SK-N-SH (cell line): ENCODE results near the gene DDAH2. TPM values are rescaled to one million over a fixed set of nuclear protein-coding genes. Genes with fewer than 3 reads are reported as not detected.

Source experiments
- CTCF ChIA-PET: fragments of 300-600, 350-600 bp; formaldehyde crosslinking; extraction: SDS; loops from one replicate; lab custom pipeline; 2021; lab: Yijun Ruan, JAX
- POLR2A ChIA-PET: fragments of 350-600 bp; sonication (Branson Sonifier 250); formaldehyde crosslinking; extraction: SDS; loops from one replicate; lab custom pipeline; 2020; ENCODE audit warnings: antibody characterized with exemption, inconsistent platforms; lab: Yijun Ruan, JAX
- DNase-seq: peaks from one replicate; pipeline ENCODE4 v3.0.0; 2012
- H2AFZ ChIP-seq: fragments of 200-600 bp; sonication (generic); 2 replicates; pipeline ENCODE4 v1.8.1; 2016; ENCODE audit warnings: antibody characterized with exemption, mild to moderate bottlenecking, low read depth
- H3F3A ChIP-seq: fragments of 200-600 bp; sonication (generic); replicated peaks from 2 replicates; pipeline ENCODE3; 2016; ENCODE audit warnings: antibody characterized with exemption, mild to moderate bottlenecking; ENCODE audit not compliant: insufficient read depth
- H3K27ac ChIP-seq, 2 experiments: fragments of 200-500 bp in 1 of 2; fragments of 200-600 bp in 1 of 2; sonication (Bioruptor generic) in 1 of 2; sonication (generic), shearing (Covaris generic) in 1 of 2; 2 replicates each; pipeline versions ENCODE4 v1.5.1 to v1.6.1; 2014 to 2016; ENCODE audit warnings: low read depth in 2 of 2, inconsistent platforms in 1 of 2, low read length in 1 of 2, mild to moderate bottlenecking in 1 of 2, mixed read lengths in 1 of 2
- H3K27me3 ChIP-seq: fragments of 200-600 bp; sonication (generic), shearing (Covaris generic); 2 replicates; pipeline ENCODE4 v1.6.1; 2016; ENCODE audit warnings: mixed run types; ENCODE audit not compliant: insufficient read depth
- H3K36me3 ChIP-seq, 2 experiments: fragments of 200-500 bp in 1 of 2; fragments of 200-600 bp in 1 of 2; sonication (Bioruptor generic) in 1 of 2; sonication (generic) in 1 of 2; replicated peaks in 1 of 2; 2 replicates each; pipeline versions ENCODE3 to v1.5.1; 2014 to 2016; ENCODE audit warnings: low read length in 1 of 2, mild to moderate bottlenecking in 1 of 2; ENCODE audit not compliant: insufficient read depth in 2 of 2, control insufficient read depth in 1 of 2
- H3K4me1 ChIP-seq, 2 experiments: fragments of 200-500 bp in 1 of 2; fragments of 200-600 bp in 1 of 2; sonication (Bioruptor generic) in 1 of 2; sonication (generic), shearing (Covaris generic) in 1 of 2; 2 replicates each; pipeline versions ENCODE4 v1.5.1 to v1.6.1; 2014 to 2016; ENCODE audit warnings: low read depth in 1 of 2, low read length in 1 of 2, mixed run types in 1 of 2; ENCODE audit not compliant: insufficient read depth in 2 of 2, control insufficient read depth in 1 of 2
- H3K4me2 ChIP-seq: fragments of 200-600 bp; sonication (generic), shearing (Covaris generic); 2 replicates; pipeline ENCODE4 v1.6.1; 2017; ENCODE audit warnings: mixed run types
- H3K4me3 ChIP-seq, 2 experiments: fragments of 200-500 bp in 1 of 2; fragments of 200-600 bp in 1 of 2; sonication (Bioruptor generic) in 1 of 2; sonication (generic), shearing (Covaris generic) in 1 of 2; 2 replicates each; pipeline versions ENCODE4 v1.5.1 to v1.8.1; 2014 to 2016; ENCODE audit warnings: low read depth in 2 of 2, inconsistent platforms in 1 of 2, low read length in 1 of 2, mild to moderate bottlenecking in 1 of 2, mixed read lengths in 1 of 2, moderate library complexity in 1 of 2
- H3K79me2 ChIP-seq: fragments of 200-600 bp; sonication (generic); 2 replicates; pipeline ENCODE4 v1.8.1; 2017; ENCODE audit warnings: mild to moderate bottlenecking; ENCODE audit not compliant: insufficient read depth
- H3K9ac ChIP-seq: fragments of 200-600 bp; sonication (generic); 2 replicates; pipeline ENCODE4 v1.6.1; 2017; ENCODE audit warnings: mixed run types
- H3K9me2 ChIP-seq: fragments of 200-600 bp; sonication (generic); 2 replicates; pipeline ENCODE4 v1.6.1; 2017; ENCODE audit warnings: mixed run types
- H3K9me3 ChIP-seq: fragments of 200-600 bp; sonication (generic); 2 replicates; pipeline ENCODE4 v1.6.1; 2017; ENCODE audit warnings: mixed run types, mild to moderate bottlenecking, moderate library complexity
- H4K20me1 ChIP-seq: fragments of 200-600 bp; sonication (generic); 2 replicates; pipeline ENCODE4 v1.6.1; 2017; ENCODE audit warnings: mild to moderate bottlenecking, mixed run types; ENCODE audit not compliant: insufficient read depth
- CHD2 ChIP-seq: fragments of 150-350 bp; IDR thresholded peaks from 2 replicates; pipeline ENCODE4 v1.6.1; 2018; ENCODE audit warnings: low read length; ENCODE audit not compliant: partially characterized antibody
- EZH2phosphoT487 ChIP-seq: fragments of 200-600 bp; sonication (generic); IDR thresholded peaks from 2 replicates; pipeline ENCODE4 v1.6.1; 2017; ENCODE audit warnings: low read depth, mixed run types, mild to moderate bottlenecking, antibody characterized with exemption, moderate library complexity, borderline replicate concordance
- GABPA ChIP-seq: IDR thresholded peaks from 2 replicates; pipeline ENCODE4 v1.4.0; 2012; ENCODE audit warnings: low read depth, mild to moderate bottlenecking
- MAX ChIP-seq: IDR thresholded peaks from 2 replicates; pipeline ENCODE4 v1.4.0; 2012; ENCODE audit warnings: low read depth
- NFIC ChIP-seq: IDR thresholded peaks from 2 replicates; pipeline ENCODE4 v1.4.0; 2012; ENCODE audit warnings: borderline replicate concordance
- RAD21 ChIP-seq: IDR thresholded peaks from 2 replicates; pipeline ENCODE4 v1.6.1; 2012; ENCODE audit warnings: mild to moderate bottlenecking, low read length
- RCOR1 ChIP-seq: fragments of 150-350 bp; IDR thresholded peaks from 2 replicates; pipeline ENCODE4 v1.6.1; 2017; ENCODE audit warnings: antibody characterized with exemption, low read length
- RXRA ChIP-seq: IDR thresholded peaks from 2 replicates; pipeline ENCODE4 v1.4.0; 2012; ENCODE audit warnings: low read depth, mild to moderate bottlenecking, borderline replicate concordance
- TEAD4 ChIP-seq: IDR thresholded peaks from 2 replicates; pipeline ENCODE4 v1.4.0; 2012; ENCODE audit warnings: mild to moderate bottlenecking, borderline replicate concordance; ENCODE audit not compliant: insufficient read depth
- YY1 ChIP-seq: IDR thresholded peaks from 2 replicates; pipeline ENCODE4 v1.4.0; 2012; ENCODE audit warnings: low read depth, mild to moderate bottlenecking
- WGBS: methylation state at CpG from one replicate; pipeline ENCODE4 v1.1.6; 2017; ENCODE audit warnings: low lambda C conversion rate; 5-methylcytosine and 5-hydroxymethylcytosine counted together
- polyA plus RNA-seq, 3 experiments: library from polyadenylated mRNA; depleted of rRNA; stranded (reverse); fragments of >200 nt; gene quantifications; 2 replicates each; pipeline ENCODE4 v1.2.3, GENCODE V29; 2012
- TF ChIP-seq, protein P1 (sequence below): IDR thresholded peaks from 2 replicates; pipeline ENCODE4; 2012
- TF ChIP-seq, protein P2 (sequence below): fragments of 150-350 bp; IDR thresholded peaks from 2 replicates; pipeline ENCODE4 v1.6.1; 2016; ENCODE audit warnings: mild to moderate bottlenecking, low read depth, low read length
- TF ChIP-seq, protein P3 (sequence below): fragments of 150-350 bp; IDR thresholded peaks from 2 replicates; pipeline ENCODE4 v1.6.1; 2017; ENCODE audit warnings: antibody characterized with exemption, low read length, low read depth, borderline replicate concordance

Gene DDAH2
- polyA plus RNA-seq, 1 of the 3 experiments (the other 2 are of a cell fraction) = 180 TPM

DNA sequence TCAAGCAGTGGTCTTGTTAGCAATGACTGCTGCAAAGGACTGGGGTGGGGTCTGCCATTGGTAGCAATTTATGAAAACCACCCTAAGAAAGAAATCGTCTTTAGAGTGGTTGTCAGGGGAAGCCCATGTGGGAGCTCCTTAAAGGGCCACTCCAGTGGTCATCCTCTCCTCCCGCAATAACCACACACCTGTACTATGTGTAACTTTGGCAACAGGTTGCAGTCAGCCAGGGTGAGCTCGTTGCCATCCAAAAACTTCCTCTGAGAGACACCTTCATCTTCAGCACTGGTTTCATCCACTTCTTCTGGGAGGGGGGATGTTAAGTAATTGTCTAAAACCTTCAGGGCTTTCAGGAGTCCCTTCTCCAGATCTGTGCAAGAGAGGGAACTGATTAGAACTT, 2.9 kb upstream of the DDAH2 start:
- POLR2A ChIA-PET = no interaction called here
- H3K4me1 ChIP-seq = peaks cover 26 to 28% of the 10 kb centered on the region in 2 experiments; a peak in 3 of 4 replicates
- H3K27ac ChIP-seq = peak overlapping the region in 1 of 2 experiments; percentile 94; a peak in 2 of 4 replicates
- TF ChIP-seq EZH2phosphoT487 (no peak), RAD21 (no peak), YY1 (no peak), GABPA (no peak), RCOR1 (no peak), CHD2 (no peak), MAX (no peak)
- TF ChIP-seq, protein P1, sequence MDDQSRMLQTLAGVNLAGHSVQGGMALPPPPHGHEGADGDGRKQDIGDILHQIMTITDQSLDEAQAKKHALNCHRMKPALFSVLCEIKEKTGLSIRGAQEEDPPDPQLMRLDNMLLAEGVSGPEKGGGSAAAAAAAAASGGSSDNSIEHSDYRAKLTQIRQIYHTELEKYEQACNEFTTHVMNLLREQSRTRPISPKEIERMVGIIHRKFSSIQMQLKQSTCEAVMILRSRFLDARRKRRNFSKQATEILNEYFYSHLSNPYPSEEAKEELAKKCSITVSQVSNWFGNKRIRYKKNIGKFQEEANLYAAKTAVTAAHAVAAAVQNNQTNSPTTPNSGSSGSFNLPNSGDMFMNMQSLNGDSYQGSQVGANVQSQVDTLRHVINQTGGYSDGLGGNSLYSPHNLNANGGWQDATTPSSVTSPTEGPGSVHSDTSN = no peak
- TF ChIP-seq, protein P2, sequence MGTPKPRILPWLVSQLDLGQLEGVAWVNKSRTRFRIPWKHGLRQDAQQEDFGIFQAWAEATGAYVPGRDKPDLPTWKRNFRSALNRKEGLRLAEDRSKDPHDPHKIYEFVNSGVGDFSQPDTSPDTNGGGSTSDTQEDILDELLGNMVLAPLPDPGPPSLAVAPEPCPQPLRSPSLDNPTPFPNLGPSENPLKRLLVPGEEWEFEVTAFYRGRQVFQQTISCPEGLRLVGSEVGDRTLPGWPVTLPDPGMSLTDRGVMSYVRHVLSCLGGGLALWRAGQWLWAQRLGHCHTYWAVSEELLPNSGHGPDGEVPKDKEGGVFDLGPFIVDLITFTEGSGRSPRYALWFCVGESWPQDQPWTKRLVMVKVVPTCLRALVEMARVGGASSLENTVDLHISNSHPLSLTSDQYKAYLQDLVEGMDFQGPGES = no peak
- peaks cover 51% of the 10 kb centered on the region for H3F3A ChIP-seq
- DNase-seq = no peak
- H3K9me3 ChIP-seq = no peaks in the 10 kb centered on the region
- H3K4me3 ChIP-seq = no peak overlapping the region
- H3K9ac ChIP-seq = no peak overlapping the region
- no peaks in the 10 kb centered on the region for H3K27me3 ChIP-seq
- H3K9me2 ChIP-seq = no peaks in the 10 kb centered on the region
- H3K4me2 ChIP-seq = peak overlapping the region; percentile 21; the same call in 1 of the 2 replicates
- 94% methylated on average over 3 of the region's 3 CpGs for WGBS
- H2AFZ ChIP-seq = no peak overlapping the region
- CTCF ChIA-PET = interaction anchor here (1.3 to 7.3 kb wide), 3 partner anchors 8 to 99 kb away, joined by 3 to 45 read pairs (median 39); partner anchors contain the start of gene MSH5
- peaks cover 71% of the 10 kb centered on the region for H3K79me2 ChIP-seq
- H4K20me1 ChIP-seq = peaks cover 27% of the 10 kb centered on the region
- peaks cover 37 to 53% of the 10 kb centered on the region in 2 experiments for H3K36me3 ChIP-seq

DNA sequence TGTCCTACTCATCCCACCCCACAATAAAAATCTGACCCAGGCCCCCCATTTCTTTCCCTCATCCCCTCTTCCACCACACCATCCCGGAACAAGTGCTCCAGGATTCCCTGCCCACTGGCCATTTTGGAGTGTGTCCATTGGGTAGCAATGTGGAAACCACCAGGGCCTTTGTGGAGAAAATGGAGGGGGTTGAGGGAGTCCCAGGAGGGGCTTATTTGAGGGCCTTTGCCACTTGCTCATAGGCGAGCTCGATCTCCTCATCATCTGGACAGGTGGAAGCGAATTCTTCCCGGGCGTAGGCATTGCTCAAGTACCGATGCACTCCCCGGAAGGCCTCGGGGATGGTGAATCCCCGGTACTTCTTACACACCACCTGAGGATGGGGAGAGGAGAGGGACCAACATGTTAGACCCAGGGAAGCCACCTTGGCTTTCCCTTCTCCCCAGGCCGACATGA, 1.6 kb upstream of the DDAH2 start:
- Histone ChIP-seq H3K9me2 (no peaks in the 10 kb centered on the region), H3K9ac (peak overlapping the region; percentile 98; the same call in 1 of the 2 replicates), H3K4me3 (peak overlapping the region in 1 of 2 experiments; percentile 93; a peak in 2 of 4 replicates), H3K36me3 (peaks cover 51 to 60% of the 10 kb centered on the region in 2 experiments), H3K79me2 (peaks cover 57% of the 10 kb centered on the region), H3K27ac (peak overlapping the region; percentile 94; a peak in 3 of 4 replicates), H3K9me3 (no peaks in the 10 kb centered on the region), H3K4me2 (peak overlapping the region; percentile 98), H4K20me1 (peaks cover 27% of the 10 kb centered on the region), H3K27me3 (no peaks in the 10 kb centered on the region), H2AFZ (no peak overlapping the region), H3F3A (peaks cover 51% of the 10 kb centered on the region), H3K4me1 (peaks cover 21 to 25% of the 10 kb centered on the region in 2 experiments; a peak in 2 of 4 replicates)
- POLR2A ChIA-PET = interaction anchor here (1.0 to 2.0 kb wide), 6 partner anchors 10 to 104 kb away, joined by 3 to 10 read pairs (median 4); partner anchors contain the start of genes HSPA1B and VARS1
- DNase-seq = no peak
- TF ChIP-seq TEAD4 (no peak), EZH2phosphoT487 (no peak), RCOR1 (no peak), NFIC (no peak), RAD21 (no peak), RXRA (no peak)
- TF ChIP-seq, protein P3, sequence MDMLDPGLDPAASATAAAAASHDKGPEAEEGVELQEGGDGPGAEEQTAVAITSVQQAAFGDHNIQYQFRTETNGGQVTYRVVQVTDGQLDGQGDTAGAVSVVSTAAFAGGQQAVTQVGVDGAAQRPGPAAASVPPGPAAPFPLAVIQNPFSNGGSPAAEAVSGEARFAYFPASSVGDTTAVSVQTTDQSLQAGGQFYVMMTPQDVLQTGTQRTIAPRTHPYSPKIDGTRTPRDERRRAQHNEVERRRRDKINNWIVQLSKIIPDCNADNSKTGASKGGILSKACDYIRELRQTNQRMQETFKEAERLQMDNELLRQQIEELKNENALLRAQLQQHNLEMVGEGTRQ = no peak
- CTCF ChIA-PET = interaction anchor here (0.6 to 7.3 kb wide), 17 partner anchors 9 to 220 kb away, joined by 3 to 45 read pairs (median 5); partner anchors contain the start of genes ABHD16A, ATP6V1G2, GPANK1 and LSM2
- 97% methylated on average over 11 of the region's 11 CpGs for WGBS
